Neural cell (in vitro differentiated cells): ENCODE data around the gene SPOCK3.

ENCODE experiments used
- EP300 ChIP-seq: fragments of 450-650 bp; conservative IDR thresholded peaks from 2 replicates; pipeline ENCODE4 v1.6.1; 2014; ENCODE audit warnings: antibody characterized with exemption, mild to moderate bottlenecking, moderate library complexity; ENCODE audit not compliant: poor library complexity, severe bottlenecking
- EZH2 ChIP-seq: fragments of 200-600, 300-800 bp; shearing (Covaris generic), sonication (generic); IDR thresholded peaks from 2 replicates; pipeline ENCODE4 v1.6.1; 2014; ENCODE audit warnings: antibody characterized with exemption, low read length, borderline replicate concordance, mild to moderate bottlenecking; ENCODE audit not compliant: insufficient read depth, poor library complexity, severe bottlenecking
- POLR2AphosphoS5 ChIP-seq: IDR thresholded peaks from 2 replicates; pipeline ENCODE4 v1.6.1; 2012
- RAD21 ChIP-seq: fragments of 450-650 bp; conservative IDR thresholded peaks from 2 replicates; pipeline ENCODE4 v1.6.1; 2014; ENCODE audit warnings: antibody characterized with exemption, mild to moderate bottlenecking, moderate library complexity
- REST ChIP-seq: IDR thresholded peaks from 2 replicates; pipeline ENCODE4 v1.6.1; 2012; ENCODE audit warnings: borderline replicate concordance
- SMC3 ChIP-seq: fragments of 450-650 bp; conservative IDR thresholded peaks from 2 replicates; pipeline ENCODE4 v1.6.1; 2014; ENCODE audit warnings: antibody characterized with exemption, mild to moderate bottlenecking, moderate library complexity; ENCODE audit not compliant: poor library complexity
- TAF1 ChIP-seq: IDR thresholded peaks from 2 replicates; pipeline ENCODE4 v1.6.1; 2012; ENCODE audit warnings: low read depth
- TF ChIP-seq, protein P1 (sequence below): fragments of 450-650 bp; IDR thresholded peaks from 2 replicates; pipeline ENCODE4 v1.5.1; 2014; ENCODE audit warnings: antibody characterized with exemption, mild to moderate bottlenecking, moderate library complexity; ENCODE audit not compliant: poor library complexity, severe bottlenecking

DNA sequence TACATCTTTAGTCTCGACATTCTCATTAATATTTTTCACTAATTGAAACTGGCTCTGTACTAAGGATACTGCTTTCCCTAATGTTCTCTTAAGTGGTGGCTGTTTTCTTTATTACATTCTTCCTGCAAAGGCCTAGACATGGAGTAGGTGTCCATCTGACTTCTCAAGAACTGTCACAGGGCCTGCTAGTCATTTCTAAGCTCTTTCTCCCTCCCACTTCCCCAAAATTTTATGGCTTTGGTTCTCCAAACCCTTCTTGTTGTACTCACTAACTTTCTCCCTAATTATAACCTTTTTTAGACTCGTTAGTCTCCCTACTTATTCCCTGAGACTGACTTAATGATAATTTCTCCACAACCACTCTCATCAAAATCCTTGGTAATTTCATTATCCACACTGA is 133.3 kb downstream of the SPOCK3 start:
- TF ChIP-seq, protein P1, sequence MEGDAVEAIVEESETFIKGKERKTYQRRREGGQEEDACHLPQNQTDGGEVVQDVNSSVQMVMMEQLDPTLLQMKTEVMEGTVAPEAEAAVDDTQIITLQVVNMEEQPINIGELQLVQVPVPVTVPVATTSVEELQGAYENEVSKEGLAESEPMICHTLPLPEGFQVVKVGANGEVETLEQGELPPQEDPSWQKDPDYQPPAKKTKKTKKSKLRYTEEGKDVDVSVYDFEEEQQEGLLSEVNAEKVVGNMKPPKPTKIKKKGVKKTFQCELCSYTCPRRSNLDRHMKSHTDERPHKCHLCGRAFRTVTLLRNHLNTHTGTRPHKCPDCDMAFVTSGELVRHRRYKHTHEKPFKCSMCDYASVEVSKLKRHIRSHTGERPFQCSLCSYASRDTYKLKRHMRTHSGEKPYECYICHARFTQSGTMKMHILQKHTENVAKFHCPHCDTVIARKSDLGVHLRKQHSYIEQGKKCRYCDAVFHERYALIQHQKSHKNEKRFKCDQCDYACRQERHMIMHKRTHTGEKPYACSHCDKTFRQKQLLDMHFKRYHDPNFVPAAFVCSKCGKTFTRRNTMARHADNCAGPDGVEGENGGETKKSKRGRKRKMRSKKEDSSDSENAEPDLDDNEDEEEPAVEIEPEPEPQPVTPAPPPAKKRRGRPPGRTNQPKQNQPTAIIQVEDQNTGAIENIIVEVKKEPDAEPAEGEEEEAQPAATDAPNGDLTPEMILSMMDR: no peak
- TF ChIP-seq EP300 (no peak), REST (no peak), POLR2AphosphoS5 (no peak), RAD21 (no peak), EZH2 (no peak), TAF1 (no peak), SMC3 (no peak)
